GM12801 (cell line): ENCODE measurements around the gene DZIP1.

Experiments used
- CTCF ChIP-seq: IDR thresholded peaks from one replicate; pipeline ENCODE4 v1.5.1; 2011; ENCODE audit warnings: control low read depth; ENCODE audit not compliant: insufficient read length; ENCODE audit errors: extremely low read depth

Gene DZIP1

GRCh38 chr13:95676762-95677563 is 32.5 kb upstream of the DZIP1 start, which contains the start of gene DNAJC3:
Gene DNAJC3, plus strand, starts transcription at chr13:95677139. Its CDS starts 117 bp downstream, at chr13:95677256.
- TF ChIP-seq CTCF, result no peak

GRCh38 chr13:95676105-95676761 is 31.7 kb upstream of the DZIP1 start:
- no peak for TF ChIP-seq CTCF

GRCh38 chr13:95671597-95671996 is 27.1 kb upstream of the DZIP1 start:
- TF ChIP-seq CTCF, result no peak

- no peak for TF ChIP-seq CTCF
These were observed 16.6 kb upstream of the DZIP1 start for GRCh38 chr13:95660981-95661581.

- no peak for TF ChIP-seq CTCF
These were observed 15.0 kb upstream of the DZIP1 start for GRCh38 chr13:95659500-95659899.

GRCh38 chr13:95656386-95657015 is 12.0 kb upstream of the DZIP1 start:
- TF ChIP-seq CTCF, result no peak

- TF ChIP-seq CTCF, result no peak
These were observed 8.3 kb upstream of the DZIP1 start for GRCh38 chr13:95652821-95653220.
